KOPT-K1 (cell line): Measurements from ENCODE around the gene HNRNPDL.
"Not testable (repeated sequence)": the region's sequence is repeated elsewhere in the genome, so short reads cannot be mapped to it uniquely, and the experiment has no call there.

Source experiments
- H3K27ac ChIP-seq: fragments of 200-600 bp; sonication (generic); 2 replicates; pipeline ENCODE4 v1.5.1; 2016; ENCODE audit warnings: antibody characterized with exemption, mild to moderate bottlenecking, low read depth, low read length; ENCODE audit not compliant: poor library complexity, severe bottlenecking
- H3K36me3 ChIP-seq: fragments of 200-600 bp; sonication (generic); 2 replicates; pipeline ENCODE4 v1.5.1; 2017; ENCODE audit warnings: antibody characterized with exemption, mild to moderate bottlenecking, low read length, moderate library complexity; ENCODE audit not compliant: insufficient read depth
- H3K9me3 ChIP-seq: fragments of 200-600 bp; sonication (generic); 2 replicates; pipeline ENCODE4 v1.5.1; 2017; ENCODE audit warnings: antibody characterized with exemption, low read length, mild to moderate bottlenecking; ENCODE audit not compliant: insufficient read depth, poor library complexity, severe bottlenecking

HNRNPDL gene

DNA sequence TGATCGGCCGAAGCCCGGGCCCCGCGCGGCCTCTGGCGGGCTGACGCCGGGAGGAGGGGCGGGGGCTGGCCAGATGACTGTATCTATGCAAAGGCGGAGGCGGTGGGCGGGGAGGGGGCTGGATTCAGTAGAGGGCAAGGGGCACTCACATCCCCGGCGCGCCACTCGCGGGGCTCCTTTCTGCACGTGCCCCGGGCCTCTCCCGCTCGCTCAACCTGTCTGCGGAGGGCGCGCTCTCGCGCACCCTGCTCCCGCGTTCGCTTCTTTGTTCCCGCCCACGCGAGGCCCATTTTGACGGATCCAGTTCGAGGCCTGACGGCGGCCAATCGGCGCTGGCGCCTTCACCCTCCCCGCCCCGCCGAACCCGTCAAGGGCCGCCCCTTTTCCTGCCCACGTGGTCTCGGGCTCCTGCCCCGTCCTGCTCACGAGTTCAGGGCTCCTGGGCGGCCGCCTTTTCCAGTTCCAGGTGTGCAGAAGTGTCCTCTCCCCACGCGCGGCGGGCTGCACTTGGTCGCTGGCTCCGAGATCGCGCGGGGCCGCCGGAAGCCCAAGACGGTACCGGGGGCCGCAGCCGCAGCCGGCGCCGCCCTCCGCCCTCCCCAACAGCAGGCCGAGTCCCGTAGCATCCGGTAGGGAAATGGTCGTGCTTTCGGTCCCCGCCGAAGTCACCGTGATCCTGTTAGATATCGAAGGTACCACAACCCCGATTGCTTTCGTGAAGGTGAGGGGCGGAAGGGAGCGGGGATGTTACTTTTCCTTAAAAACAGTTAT, at the start of gene HNRNPDL, which contains the start of gene ENOPH1:
HNRNPDL (minus strand) TSS at position 270 of the 771 bp plus-strand sequence. CDS start 772 bp downstream, outside the sequence.
ENOPH1 (plus strand) TSS at position 398 of the 771 bp plus-strand sequence; CDS start at position 638, 240 bp downstream.
- H3K9me3 ChIP-seq, result no peaks in the 10 kb centered on the region
- H3K36me3 ChIP-seq, result peaks cover 66% of the 10 kb centered on the region
- H3K27ac ChIP-seq, result peak within 1 kb of the TSS; percentile 96

DNA sequence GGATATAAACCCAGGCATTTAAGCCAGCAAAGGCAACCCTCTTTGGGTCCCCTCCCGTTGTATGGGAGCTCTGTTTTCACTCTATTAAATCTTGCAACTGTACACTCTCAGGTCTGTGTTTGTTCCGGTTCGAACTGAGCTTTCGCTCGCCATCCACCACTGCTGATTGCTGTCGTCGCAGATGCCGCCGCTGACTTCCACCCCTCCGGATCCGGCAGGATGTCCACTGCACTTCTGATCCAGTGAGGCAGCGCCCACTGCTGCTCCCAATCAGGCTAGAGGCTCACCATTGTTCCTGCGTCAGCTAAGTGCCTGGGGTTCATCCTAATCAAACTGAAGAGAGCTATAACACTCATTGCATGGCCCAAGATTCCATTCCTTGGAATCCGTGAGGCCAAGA, 49.3 kb upstream of the HNRNPDL start:
- H3K27ac ChIP-seq, result no peak overlapping the region
- no peaks in the 10 kb centered on the region for H3K9me3 ChIP-seq
- H3K36me3 ChIP-seq, result peaks cover 42% of the 10 kb centered on the region

DNA sequence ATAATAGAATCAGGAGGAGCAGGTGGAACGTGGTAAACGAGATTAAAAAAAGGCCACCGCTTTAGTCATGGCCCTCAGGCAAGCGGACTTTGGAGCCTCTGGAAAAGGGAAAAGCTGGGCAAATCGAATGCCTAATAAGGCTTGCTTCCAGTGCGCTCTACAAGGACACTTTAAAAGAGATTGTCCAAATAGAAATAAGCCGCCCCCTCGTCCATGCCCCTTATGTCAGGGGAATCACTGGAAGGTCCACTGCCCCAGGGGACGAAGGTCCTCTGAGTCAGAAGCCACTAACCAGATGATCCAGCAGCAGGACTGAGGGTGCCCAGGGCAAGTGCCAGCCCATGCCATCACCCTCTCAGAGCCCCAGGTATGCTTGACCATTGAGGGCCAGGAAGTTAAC, 47.2 kb upstream of the HNRNPDL start:
- not testable (repeated sequence) for H3K9me3 ChIP-seq, H3K27ac ChIP-seq
- H3K36me3 ChIP-seq, result peaks cover 30% of the 10 kb centered on the region

DNA sequence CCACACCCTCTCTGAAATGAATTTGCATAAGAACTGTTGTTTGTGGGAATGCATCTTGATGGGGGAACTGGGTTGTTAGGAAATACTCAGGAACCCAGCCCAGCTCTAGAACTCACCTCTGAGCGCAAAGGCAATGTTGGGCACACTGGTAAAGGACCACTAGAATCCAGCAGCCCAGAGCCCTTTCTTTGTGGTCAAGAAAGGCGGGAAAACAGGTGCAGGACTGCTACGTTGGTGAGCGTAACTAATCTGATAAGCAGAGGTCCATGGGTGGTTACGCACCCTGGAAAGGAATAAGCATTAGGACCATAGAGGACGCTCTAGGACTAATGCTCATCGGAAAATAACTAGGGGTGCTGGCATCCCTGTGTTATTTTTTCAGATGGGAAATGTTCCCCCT, 45.7 kb upstream of the HNRNPDL start:
- peaks cover 26% of the 10 kb centered on the region for H3K36me3 ChIP-seq
- not testable (repeated sequence) for H3K27ac ChIP-seq, H3K9me3 ChIP-seq

DNA sequence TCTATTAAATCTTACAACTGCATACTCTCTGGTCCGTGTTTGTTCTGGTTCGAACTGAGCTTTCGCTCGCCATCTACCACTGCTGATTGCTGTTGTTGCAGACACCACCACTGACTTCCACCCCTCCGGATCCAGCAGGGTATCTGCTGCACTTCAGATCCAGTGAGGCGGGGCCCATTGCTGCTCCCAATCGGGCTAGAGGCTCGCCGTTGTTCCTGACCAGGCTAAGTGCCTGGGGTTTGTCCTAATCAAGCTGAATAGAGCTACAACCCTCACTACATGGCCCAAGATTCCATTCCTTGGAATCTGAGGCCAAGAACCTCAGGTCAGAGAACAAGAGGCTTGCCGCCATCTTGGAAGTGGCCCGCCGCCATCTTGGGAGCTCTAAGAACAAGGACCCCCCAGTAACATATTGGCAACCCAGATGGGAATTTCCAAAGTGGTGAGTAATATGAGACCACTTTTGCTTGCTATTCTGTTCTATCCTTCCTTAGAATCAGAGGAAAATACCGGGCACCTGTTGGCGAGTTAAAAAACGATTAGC, 43.4 kb upstream of the HNRNPDL start:
- Histone ChIP-seq H3K27ac (no peak overlapping the region), H3K36me3 (peaks cover 21% of the 10 kb centered on the region), H3K9me3 (no peaks in the 10 kb centered on the region)

DNA sequence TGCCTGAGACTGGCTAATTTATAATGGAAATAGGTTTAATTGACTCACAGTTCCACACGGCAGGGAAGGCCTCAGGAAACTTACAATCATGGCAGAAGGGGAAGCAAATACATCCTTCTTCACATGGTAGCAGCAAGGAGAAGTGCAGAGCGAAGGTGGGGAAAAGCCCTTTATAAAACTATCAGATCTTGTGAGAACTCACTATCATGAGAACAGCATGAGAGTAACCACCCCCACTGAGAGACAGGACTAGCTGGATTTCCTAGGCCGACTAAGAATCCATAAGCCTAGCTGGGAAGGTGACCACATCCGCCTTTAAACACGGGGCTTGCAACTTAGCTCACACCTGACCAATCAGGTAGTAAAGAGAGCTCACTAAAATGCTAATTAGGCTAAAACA, 42.8 kb upstream of the HNRNPDL start:
- H3K36me3 ChIP-seq, result peaks cover 26% of the 10 kb centered on the region
- H3K27ac ChIP-seq, H3K9me3 ChIP-seq: not testable (repeated sequence)

DNA sequence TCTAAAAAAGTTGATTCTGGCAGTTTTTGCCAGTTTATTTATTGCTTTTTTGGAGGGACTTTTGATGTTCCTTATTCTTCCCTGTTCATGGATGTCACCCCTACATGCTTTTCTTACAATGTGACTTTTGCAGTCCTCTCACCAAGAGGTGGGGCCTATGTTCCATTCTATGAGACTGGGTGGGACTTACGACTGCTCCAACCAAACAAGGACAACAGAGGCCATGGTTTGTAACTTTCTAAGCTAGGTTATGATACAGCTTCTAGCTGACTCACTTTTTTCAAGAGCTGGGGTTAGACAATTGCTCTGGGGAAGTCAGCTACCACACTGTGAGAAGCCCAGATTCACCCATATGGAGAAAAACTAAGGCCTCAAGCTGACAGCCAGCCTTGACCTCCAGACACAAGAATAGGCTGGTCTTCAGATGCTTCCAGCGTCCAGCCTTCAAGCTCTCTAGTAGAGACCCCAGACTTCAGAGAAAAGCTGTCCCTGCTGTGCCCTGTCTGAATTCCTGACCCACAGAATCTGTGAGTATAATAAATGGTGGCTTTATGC, 39.6 kb upstream of the HNRNPDL start:
- Histone ChIP-seq H3K9me3 (peaks cover 4% of the 10 kb centered on the region), H3K27ac (no peak overlapping the region), H3K36me3 (peaks cover 46% of the 10 kb centered on the region)

DNA sequence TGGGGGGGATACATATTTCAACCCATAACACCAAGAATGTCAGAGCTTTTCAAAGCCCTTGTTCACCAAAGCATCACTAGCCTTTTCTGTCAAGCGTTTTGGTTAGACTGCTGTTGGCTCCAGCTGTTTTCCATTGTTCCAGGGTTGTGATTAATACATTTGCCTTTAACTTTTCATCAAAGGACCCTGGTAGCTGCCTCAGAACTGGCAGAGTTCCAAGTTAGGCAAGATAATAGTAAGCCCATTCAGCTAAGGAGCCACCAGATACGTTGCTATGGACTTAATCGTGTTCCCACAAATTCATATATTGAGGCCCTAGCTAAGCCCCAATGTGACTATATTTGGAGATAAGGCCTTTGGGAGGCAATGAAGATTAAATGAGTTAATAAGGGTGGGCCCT, 37.2 kb upstream of the HNRNPDL start:
- peaks cover 4% of the 10 kb centered on the region for H3K9me3 ChIP-seq
- peaks cover 59% of the 10 kb centered on the region for H3K36me3 ChIP-seq
- H3K27ac ChIP-seq, result no peak overlapping the region

DNA sequence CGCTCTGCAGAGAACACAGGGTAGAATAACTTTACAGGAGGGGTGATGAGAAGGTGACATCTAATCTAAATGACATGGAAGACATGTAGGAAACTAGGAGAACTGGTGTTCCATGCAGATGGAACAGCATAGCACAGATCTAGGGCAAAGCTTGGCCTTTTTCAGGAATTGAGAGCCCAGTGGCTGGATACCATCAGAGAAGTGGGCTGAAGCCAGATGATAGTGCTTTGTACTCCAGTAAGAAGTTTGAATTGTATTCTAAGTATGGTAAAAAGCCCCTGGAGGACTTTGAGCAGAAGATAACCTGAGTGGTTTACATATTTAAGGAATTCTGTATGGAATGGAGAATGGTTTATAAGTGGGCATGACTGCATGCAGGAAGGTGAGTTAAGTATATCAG, 33.0 kb upstream of the HNRNPDL start:
- H3K9me3 ChIP-seq, result peaks cover 2% of the 10 kb centered on the region
- no peak overlapping the region for H3K27ac ChIP-seq
- peaks cover 83% of the 10 kb centered on the region for H3K36me3 ChIP-seq

DNA sequence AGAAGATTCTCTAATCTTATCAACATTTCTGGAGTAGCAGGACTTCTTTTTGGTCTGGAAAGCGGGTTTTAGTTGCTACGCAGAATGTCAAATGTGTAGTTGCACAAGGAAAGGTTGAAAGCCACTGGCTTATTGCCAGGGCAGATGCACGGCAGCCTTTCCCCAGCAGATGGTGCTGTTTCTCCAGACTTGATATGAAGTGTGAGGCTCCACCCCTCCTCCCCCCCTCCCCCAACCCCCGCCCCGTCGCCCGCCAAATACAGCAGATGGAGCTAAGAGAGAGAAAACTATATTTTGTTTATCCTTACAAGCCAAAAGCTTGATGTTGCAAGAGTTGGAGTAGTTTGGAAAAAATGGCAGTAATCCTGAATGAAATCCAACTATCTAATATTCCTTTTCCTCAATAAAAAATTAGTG, 32.2 kb upstream of the HNRNPDL start:
- Histone ChIP-seq H3K36me3 (peaks cover 83% of the 10 kb centered on the region), H3K9me3 (no peaks in the 10 kb centered on the region), H3K27ac (no peak overlapping the region)

DNA sequence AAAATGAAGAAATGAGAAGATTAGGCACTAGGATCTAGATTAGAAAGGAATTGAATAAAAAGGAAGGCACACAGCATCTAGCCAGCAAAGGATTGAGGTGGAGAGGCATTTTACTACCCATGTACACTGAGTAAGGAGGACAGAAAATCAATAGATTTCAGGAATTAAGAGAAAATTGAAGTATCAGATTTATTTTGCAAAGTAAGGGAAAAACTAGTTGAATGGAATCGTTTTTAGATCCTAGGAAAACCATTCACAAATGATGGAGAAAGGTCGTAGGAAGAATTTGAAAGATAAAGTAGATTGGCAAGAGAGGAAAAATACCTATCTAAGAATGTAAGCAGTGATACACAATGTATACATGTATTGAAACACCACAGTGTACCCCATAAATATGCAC, 31.4 kb upstream of the HNRNPDL start:
- Histone ChIP-seq H3K27ac (no peak overlapping the region), H3K36me3 (peaks cover 83% of the 10 kb centered on the region), H3K9me3 (no peaks in the 10 kb centered on the region)

DNA sequence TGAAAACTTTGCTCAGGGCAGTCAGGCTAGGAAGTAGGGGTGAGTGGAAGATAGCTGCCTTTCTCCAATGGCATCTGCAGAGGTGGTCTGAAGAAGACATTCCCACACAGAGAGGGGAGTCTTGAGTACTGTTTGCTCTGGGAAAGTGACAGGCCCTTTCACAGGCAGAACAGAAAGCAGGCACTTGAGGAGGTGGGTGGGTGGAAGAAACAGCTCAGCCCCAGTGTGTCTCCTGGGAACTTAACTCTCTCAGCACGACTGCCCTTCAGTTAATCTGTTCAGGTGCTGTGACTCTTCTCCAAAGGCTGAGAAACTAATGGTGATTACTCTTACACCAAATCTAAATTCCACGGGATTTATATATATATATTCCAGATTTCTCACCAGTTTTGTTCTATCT, 28.5 kb upstream of the HNRNPDL start:
- Histone ChIP-seq H3K9me3 (no peaks in the 10 kb centered on the region), H3K27ac (no peak overlapping the region), H3K36me3 (peaks cover 98% of the 10 kb centered on the region)

DNA sequence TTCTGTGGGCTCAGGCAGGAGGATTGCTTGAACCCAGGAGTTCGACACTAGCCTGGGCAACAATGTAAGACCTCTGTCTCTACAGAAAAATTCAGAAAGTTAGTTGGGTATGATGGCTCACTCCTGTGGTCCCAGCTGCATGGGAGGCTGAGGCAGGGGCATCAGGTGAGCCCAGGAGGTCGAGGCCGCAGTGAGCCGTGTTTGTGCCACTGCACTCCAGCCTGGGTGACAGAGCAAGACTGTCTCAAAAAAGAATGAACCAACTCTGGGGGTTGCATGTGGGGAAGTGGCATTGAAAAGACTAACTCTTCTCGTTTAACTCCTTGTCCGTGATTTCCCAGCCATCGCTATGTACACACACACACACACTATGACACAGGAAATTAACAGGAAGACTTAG, 27.0 kb upstream of the HNRNPDL start:
- Histone ChIP-seq H3K9me3 (no peaks in the 10 kb centered on the region), H3K27ac (no peak overlapping the region), H3K36me3 (peaks cover 100% of the 10 kb centered on the region)

DNA sequence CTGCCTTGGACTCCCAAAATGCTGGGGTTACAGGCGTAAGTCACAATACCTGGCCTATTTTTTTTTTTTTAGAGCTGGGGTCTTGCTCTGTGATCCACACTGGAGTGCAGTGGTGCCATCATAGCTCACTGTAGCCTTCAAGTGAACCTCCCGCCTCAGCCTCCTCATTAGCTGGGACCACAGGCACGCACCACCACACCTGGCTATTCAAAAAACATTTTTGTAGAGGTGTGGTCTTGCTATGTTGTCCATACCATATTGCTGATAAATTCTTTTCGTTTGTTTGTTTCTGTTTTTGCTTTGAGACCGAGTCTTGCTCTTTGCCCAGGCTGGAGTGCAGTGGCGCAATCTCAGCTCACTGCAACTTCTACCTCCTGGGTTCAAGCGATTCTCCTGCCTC, 21.8 kb upstream of the HNRNPDL start:
- no peak overlapping the region for H3K27ac ChIP-seq
- H3K36me3 ChIP-seq, result peaks cover 97% of the 10 kb centered on the region

DNA sequence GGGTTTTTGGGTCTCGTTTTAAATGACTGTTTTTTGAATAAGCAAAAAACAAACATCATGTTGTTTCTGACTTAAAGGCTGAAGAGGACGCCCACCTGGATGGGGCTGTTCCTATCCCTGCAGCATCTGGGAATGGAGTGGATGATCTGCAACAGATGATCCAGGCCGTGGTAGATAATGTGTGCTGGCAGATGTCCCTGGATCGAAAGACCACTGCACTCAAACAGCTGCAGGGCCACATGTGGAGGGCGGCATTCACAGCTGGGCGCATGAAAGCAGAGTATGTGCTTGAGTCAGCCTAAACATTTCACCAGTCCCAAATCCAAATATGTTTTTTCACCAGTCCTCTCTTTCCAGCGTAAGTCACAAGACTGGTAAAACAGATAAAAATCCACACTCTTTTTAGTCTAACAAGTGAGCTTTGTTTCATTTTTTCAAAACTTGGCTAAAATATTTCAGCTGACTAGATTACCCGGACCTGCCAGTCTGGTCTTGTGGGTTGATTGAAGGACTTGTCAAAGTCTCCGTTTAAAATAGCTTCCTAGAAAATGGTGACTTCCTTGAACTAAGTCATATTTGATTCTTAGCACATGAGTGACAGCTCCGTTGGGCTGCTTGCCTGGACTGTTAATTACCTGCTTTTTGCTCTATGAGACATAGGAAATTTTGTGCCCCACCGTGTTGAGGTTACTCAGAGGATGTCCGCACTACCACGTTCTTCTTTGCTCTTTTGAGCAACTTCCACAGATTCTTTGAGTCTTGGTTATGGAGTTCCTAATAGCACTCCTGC, 20.9 kb upstream of the HNRNPDL start:
- Histone ChIP-seq H3K9me3 (no peaks in the 10 kb centered on the region), H3K36me3 (peaks cover 89% of the 10 kb centered on the region)

More for the DNA sequence above, 21.8 kb upstream of the HNRNPDL start:
- no peaks in the 10 kb centered on the region for H3K9me3 ChIP-seq

More for the DNA sequence above, 20.9 kb upstream of the HNRNPDL start:
- H3K27ac ChIP-seq, result no peak overlapping the region
